ENCODE data around the gene SAP30BP.

The SAP30BP gene

DNA sequence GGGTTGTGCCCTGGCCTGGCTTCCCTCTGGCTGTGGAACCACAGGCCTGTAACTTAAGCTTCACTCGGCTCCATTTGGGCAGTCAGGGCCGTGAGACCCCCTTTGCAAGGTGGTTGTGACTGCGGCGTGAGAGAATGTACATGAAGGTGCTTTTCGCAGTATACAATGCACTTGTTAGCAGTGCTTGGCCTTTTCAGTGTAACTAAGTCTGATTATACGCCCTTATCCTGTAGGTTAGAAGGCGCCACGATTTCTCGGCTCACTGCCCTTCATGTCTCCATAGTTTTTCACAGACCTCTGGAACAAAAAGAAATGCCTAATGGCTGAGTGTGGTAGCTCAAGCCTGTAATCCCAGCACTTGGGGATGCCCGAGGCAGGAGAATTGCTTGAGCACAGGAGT, 13.3 kb downstream of the SAP30BP start:
- no peak overlapping the region for H3K4me3 ChIP-seq (ENCODE audit: low read length)

DNA sequence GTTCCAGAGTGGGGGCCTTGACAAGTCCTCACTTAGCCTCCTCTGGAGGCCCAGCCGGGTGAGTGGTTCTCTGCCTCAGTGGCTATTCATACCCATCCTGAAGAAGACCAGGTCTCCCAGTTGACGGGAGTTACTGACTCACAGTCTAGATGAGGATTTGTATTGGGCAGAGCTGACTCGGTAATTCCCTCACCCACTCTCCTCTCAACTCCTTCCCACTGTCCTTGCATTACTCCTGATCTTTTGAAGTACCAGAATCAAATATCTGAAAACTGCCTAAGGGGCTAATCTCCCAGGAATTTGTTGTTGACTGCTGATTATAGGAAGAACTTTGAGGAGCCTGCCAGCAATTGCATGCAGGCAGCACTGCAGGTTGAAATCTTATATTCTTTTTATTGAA, 14.2 kb downstream of the SAP30BP start:
- peaks cover 91% of the 10 kb centered on the region for H3K79me2 ChIP-seq (ENCODE audit: control insufficient read depth, low read length)
- H4K20me1 ChIP-seq (ENCODE audit: control insufficient read depth, insufficient read depth, low read depth, low read length), result peaks cover 3% of the 10 kb centered on the region; the same call in 1 of the 2 replicates
- peaks cover 67% of the 10 kb centered on the region for H3K36me3 ChIP-seq (ENCODE audit: control insufficient read depth, low read length)
- no peak overlapping the region for H3K4me2 ChIP-seq (ENCODE audit: low read length)
- H3K27me3 ChIP-seq (ENCODE audit: control insufficient read depth, low read length), result no peaks in the 10 kb centered on the region
- H3F3A ChIP-seq (ENCODE audit: control insufficient read depth, insufficient read depth), result peaks cover 2% of the 10 kb centered on the region
- peaks cover 30% of the 10 kb centered on the region for H3K4me1 ChIP-seq (ENCODE audit: control insufficient read depth, low read length)
- TF ChIP-seq, protein P1, sequence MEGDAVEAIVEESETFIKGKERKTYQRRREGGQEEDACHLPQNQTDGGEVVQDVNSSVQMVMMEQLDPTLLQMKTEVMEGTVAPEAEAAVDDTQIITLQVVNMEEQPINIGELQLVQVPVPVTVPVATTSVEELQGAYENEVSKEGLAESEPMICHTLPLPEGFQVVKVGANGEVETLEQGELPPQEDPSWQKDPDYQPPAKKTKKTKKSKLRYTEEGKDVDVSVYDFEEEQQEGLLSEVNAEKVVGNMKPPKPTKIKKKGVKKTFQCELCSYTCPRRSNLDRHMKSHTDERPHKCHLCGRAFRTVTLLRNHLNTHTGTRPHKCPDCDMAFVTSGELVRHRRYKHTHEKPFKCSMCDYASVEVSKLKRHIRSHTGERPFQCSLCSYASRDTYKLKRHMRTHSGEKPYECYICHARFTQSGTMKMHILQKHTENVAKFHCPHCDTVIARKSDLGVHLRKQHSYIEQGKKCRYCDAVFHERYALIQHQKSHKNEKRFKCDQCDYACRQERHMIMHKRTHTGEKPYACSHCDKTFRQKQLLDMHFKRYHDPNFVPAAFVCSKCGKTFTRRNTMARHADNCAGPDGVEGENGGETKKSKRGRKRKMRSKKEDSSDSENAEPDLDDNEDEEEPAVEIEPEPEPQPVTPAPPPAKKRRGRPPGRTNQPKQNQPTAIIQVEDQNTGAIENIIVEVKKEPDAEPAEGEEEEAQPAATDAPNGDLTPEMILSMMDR (IDR thresholded peaks at IDR 0.05; ENCODE audit: low read depth, low read length, poor library complexity, severe bottlenecking), result no peak
- no peak for TF ChIP-seq EZH2phosphoT487 (IDR thresholded peaks at IDR 0.05; ENCODE audit: borderline replicate concordance, low read length)
- H3K4me3 ChIP-seq (ENCODE audit: low read length), result no peak overlapping the region
- no peak overlapping the region for H3K27ac ChIP-seq (ENCODE audit: low read depth, low read length)
- H3K9me3 ChIP-seq (ENCODE audit: control insufficient read depth, insufficient read depth, low read length), result no peaks in the 10 kb centered on the region
- no peaks in the 10 kb centered on the region for H3K9me2 ChIP-seq (replicated peaks; ENCODE audit: control insufficient read depth, low read length)

More for the DNA sequence above, 13.3 kb downstream of the SAP30BP start:
- H3K27ac ChIP-seq (ENCODE audit: low read depth, low read length), result no peak overlapping the region
- H3K79me2 ChIP-seq (ENCODE audit: control insufficient read depth, low read length), result peaks cover 91% of the 10 kb centered on the region
- H3K9me3 ChIP-seq (ENCODE audit: control insufficient read depth, insufficient read depth, low read length), result no peaks in the 10 kb centered on the region
- peaks cover 3% of the 10 kb centered on the region; the same call in 1 of the 2 replicates for H4K20me1 ChIP-seq (ENCODE audit: control insufficient read depth, insufficient read depth, low read depth, low read length)
- TF ChIP-seq EZH2phosphoT487 (IDR thresholded peaks at IDR 0.05; ENCODE audit: borderline replicate concordance, low read length), result no peak
- TF ChIP-seq, protein P1 (IDR thresholded peaks at IDR 0.05; ENCODE audit: low read depth, low read length, poor library complexity, severe bottlenecking), result no peak
- no peaks in the 10 kb centered on the region for H3K27me3 ChIP-seq (ENCODE audit: control insufficient read depth, low read length)
- H3K4me1 ChIP-seq (ENCODE audit: control insufficient read depth, low read length), result peaks cover 22% of the 10 kb centered on the region
- peaks cover 73% of the 10 kb centered on the region for H3K36me3 ChIP-seq (ENCODE audit: control insufficient read depth, low read length)
- H3K4me2 ChIP-seq (ENCODE audit: low read length), result no peak overlapping the region
- peaks cover 6% of the 10 kb centered on the region for H3F3A ChIP-seq (ENCODE audit: control insufficient read depth, insufficient read depth)
- no peaks in the 10 kb centered on the region for H3K9me2 ChIP-seq (replicated peaks; ENCODE audit: control insufficient read depth, low read length)

DNA sequence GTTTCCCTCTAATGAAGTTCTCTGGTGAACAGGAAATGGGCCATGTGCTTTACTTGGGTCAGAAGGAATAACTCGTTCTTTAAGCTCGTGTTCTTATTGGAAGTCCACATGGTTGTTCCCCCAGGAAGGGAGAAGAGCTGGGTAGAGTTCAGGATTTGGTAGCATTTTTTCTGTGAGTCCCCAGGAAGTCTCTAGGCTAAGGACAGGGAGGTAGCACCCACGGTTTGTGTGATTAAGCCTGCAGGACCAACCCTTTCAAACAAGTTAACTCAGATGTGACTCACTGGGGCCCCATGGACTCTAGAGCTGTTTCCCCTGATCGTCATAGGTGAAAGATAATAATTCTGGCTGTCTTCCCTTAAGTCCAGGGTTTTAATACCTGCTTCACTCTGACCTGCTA, 16.4 kb downstream of the SAP30BP start:
- Histone ChIP-seq H3K79me2 (ENCODE audit: control insufficient read depth, low read length) (peaks cover 91% of the 10 kb centered on the region), H3K9me3 (ENCODE audit: control insufficient read depth, insufficient read depth, low read length) (no peaks in the 10 kb centered on the region), H3F3A (ENCODE audit: control insufficient read depth, insufficient read depth) (peaks cover 10% of the 10 kb centered on the region), H3K9me2 (replicated peaks; ENCODE audit: control insufficient read depth, low read length) (no peaks in the 10 kb centered on the region), H3K27me3 (ENCODE audit: control insufficient read depth, low read length) (no peaks in the 10 kb centered on the region), H3K27ac (ENCODE audit: low read depth, low read length) (no peak overlapping the region), H3K4me2 (ENCODE audit: low read length) (no peak overlapping the region), H4K20me1 (ENCODE audit: control insufficient read depth, insufficient read depth, low read depth, low read length) (peaks cover under 1% of the 10 kb centered on the region; the same call in 1 of the 2 replicates), H3K4me1 (ENCODE audit: control insufficient read depth, low read length) (peaks cover 53% of the 10 kb centered on the region), H3K36me3 (ENCODE audit: control insufficient read depth, low read length) (peaks cover 69% of the 10 kb centered on the region), H3K4me3 (ENCODE audit: low read length) (no peak overlapping the region)
- TF ChIP-seq, protein P1 (IDR thresholded peaks at IDR 0.05; ENCODE audit: low read depth, low read length, poor library complexity, severe bottlenecking), result no peak
- TF ChIP-seq EZH2phosphoT487 (IDR thresholded peaks at IDR 0.05; ENCODE audit: borderline replicate concordance, low read length), result no peak
